Mammary epithelial cell (primary cell): ENCODE results near the gene SRGAP1.

Experiments used
- EZH2 ChIP-seq: IDR thresholded peaks from 2 replicates; pipeline ENCODE4 v1.6.1; 2012; ENCODE audit warnings: low read length, inconsistent platforms, borderline replicate concordance
- TF ChIP-seq, protein P1 (sequence below), 2 donors: IDR thresholded peaks in 1 of 2; conservative IDR thresholded peaks in 1 of 2; 2 replicates each; pipeline ENCODE4 v1.5.1; 2011 to 2012; ENCODE audit warnings: inconsistent platforms in 2 of 2, low read length in 2 of 2, mild to moderate bottlenecking in 2 of 2, control low read depth in 1 of 2, low read depth in 1 of 2; ENCODE audit not compliant: insufficient read depth in 1 of 2; ENCODE audit errors: extremely low read depth in 1 of 2

DNA sequence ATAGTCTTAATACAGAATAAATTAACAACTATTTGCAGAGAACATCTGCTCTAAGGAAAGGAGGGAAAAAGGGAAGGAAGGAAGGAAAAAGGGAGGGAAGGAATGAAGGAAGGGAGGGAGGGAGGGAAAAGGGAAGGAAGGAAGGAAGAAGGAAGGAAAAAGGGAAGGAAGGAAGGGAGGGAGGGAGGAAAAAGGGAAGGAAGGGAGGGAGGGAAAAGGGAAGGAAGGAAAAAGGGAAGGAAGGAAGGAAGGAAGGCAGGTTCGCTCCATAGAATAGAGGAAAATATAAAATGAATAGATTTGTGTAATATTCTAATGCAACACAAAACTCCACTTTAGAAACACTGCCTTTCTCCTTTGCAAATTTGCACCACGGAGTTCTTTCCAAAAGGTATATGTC is 361.0 kb downstream of the SRGAP1 start:
- TF ChIP-seq, protein P1, sequence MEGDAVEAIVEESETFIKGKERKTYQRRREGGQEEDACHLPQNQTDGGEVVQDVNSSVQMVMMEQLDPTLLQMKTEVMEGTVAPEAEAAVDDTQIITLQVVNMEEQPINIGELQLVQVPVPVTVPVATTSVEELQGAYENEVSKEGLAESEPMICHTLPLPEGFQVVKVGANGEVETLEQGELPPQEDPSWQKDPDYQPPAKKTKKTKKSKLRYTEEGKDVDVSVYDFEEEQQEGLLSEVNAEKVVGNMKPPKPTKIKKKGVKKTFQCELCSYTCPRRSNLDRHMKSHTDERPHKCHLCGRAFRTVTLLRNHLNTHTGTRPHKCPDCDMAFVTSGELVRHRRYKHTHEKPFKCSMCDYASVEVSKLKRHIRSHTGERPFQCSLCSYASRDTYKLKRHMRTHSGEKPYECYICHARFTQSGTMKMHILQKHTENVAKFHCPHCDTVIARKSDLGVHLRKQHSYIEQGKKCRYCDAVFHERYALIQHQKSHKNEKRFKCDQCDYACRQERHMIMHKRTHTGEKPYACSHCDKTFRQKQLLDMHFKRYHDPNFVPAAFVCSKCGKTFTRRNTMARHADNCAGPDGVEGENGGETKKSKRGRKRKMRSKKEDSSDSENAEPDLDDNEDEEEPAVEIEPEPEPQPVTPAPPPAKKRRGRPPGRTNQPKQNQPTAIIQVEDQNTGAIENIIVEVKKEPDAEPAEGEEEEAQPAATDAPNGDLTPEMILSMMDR (conservative IDR thresholded peaks at IDR 0.05 in 1 of 2, IDR thresholded peaks at IDR 0.05 in 1 of 2; ENCODE audit: extremely low read depth in 1 of 2, insufficient read depth in 1 of 2, low read depth in 1 of 2, low read length in 2 of 2) = no peak
- no peak for TF ChIP-seq EZH2
